GM19239 (cell line): ENCODE results near the gene CNGA3.
"Not testable (repeated sequence)": the region's sequence is repeated elsewhere in the genome, so short reads cannot be mapped to it uniquely, and the experiment has no call there.

Experiments used
- DNase-seq: peaks from one replicate; pipeline ENCODE4 v3.0.0; 2011; ENCODE audit warnings: low spot score; ENCODE audit not compliant: insufficient read length
- FAIRE-seq: peaks from 2 replicates; lab custom pipeline; 2011; peaks lifted over from hg19 to GRCh38; lab: Jason Lieb, UNC

CNGA3 gene

GRCh38 chr2:98346311-98347236 is at the start of gene CNGA3:
TSS of gene CNGA3 (plus strand) at chr2:98346456. CDS start at chr2:98369976, 23,520 bp downstream.
- FAIRE-seq (no peak), DNase-seq (no peak)

GRCh38 chr2:98297817-98298682 is 48.2 kb upstream of the CNGA3 start:
- DNase-seq: no peak
- no peak for FAIRE-seq

GRCh38 chr2:98298683-98299164 is 47.5 kb upstream of the CNGA3 start:
- DNase-seq: no peak
- no peak for FAIRE-seq

- DNase-seq (no peak), FAIRE-seq (no peak)
These were observed 46.9 kb upstream of the CNGA3 start for GRCh38 chr2:98299211-98299905.

GRCh38 chr2:98300141-98300874 is 45.9 kb upstream of the CNGA3 start:
- DNase-seq: no peak
- FAIRE-seq: no peak

GRCh38 chr2:98301469-98301868 is 44.8 kb upstream of the CNGA3 start:
- no peak for DNase-seq
- FAIRE-seq: no peak

GRCh38 chr2:98307131-98307696 is 39.0 kb upstream of the CNGA3 start:
- DNase-seq, FAIRE-seq: not testable (repeated sequence)

- DNase-seq: no peak
These were observed 38.2 kb upstream of the CNGA3 start for GRCh38 chr2:98308068-98308467.

GRCh38 chr2:98308532-98308931 is 37.7 kb upstream of the CNGA3 start:
- DNase-seq (no peak), FAIRE-seq (no peak)

More at GRCh38 chr2:98308068-98308467, 38.2 kb upstream of the CNGA3 start:
- no peak for FAIRE-seq

- DNase-seq (no peak), FAIRE-seq (no peak)
These were observed 36.7 kb upstream of the CNGA3 start for GRCh38 chr2:98309580-98309979.

GRCh38 chr2:98310010-98310409 is 36.2 kb upstream of the CNGA3 start:
- no peak for FAIRE-seq
- DNase-seq: no peak

GRCh38 chr2:98311090-98311489 is 35.2 kb upstream of the CNGA3 start:
- FAIRE-seq (no peak), DNase-seq (no peak)

GRCh38 chr2:98311771-98312545 is 34.3 kb upstream of the CNGA3 start:
- FAIRE-seq (no peak), DNase-seq (no peak)

GRCh38 chr2:98313492-98314250 is 32.6 kb upstream of the CNGA3 start:
- FAIRE-seq (no peak), DNase-seq (no peak)

- DNase-seq (no peak), FAIRE-seq (no peak)
These were observed 32.0 kb upstream of the CNGA3 start for GRCh38 chr2:98314251-98314650.

GRCh38 chr2:98315957-98316356 is 30.3 kb upstream of the CNGA3 start:
- FAIRE-seq: no peak
- no peak for DNase-seq

GRCh38 chr2:98317214-98317613 is 29.0 kb upstream of the CNGA3 start:
- no peak for FAIRE-seq

GRCh38 chr2:98320171-98320570 is 26.1 kb upstream of the CNGA3 start:
- DNase-seq, FAIRE-seq: not testable (repeated sequence)

More at GRCh38 chr2:98317214-98317613, 29.0 kb upstream of the CNGA3 start:
- DNase-seq: no peak
